Ovary (tissue), 9 donors: ENCODE measurements around the gene CLBA1. TPM values are rescaled to one million over a fixed set of nuclear protein-coding genes. Genes with fewer than 3 reads are reported as not detected.

Experiments
- DNase-seq, 5 donors: peaks; one replicate each; pipeline ENCODE4 v3.0.0-alpha.2; 2019 to 2020
- H3K27ac ChIP-seq, 2 donors: fragments of 200-600 bp; one replicate each; pipeline versions ENCODE4 v1.5.1 to v1.8.0; 2019 to 2022
- H3K27me3 ChIP-seq: fragments of 200-600 bp; one replicate; pipeline ENCODE4 v1.8.0; 2022
- H3K36me3 ChIP-seq: fragments of 200-600 bp; sonication (generic); one replicate; pipeline ENCODE4 v1.5.1; 2019
- H3K4me1 ChIP-seq: one replicate; pipeline ENCODE4 v1.8.1; 2013; ENCODE audit warnings: mild to moderate bottlenecking, moderate library complexity; ENCODE audit not compliant: insufficient read depth
- H3K4me3 ChIP-seq: fragments of 200-600 bp; sonication (generic); one replicate; pipeline ENCODE4 v1.5.1; 2017
- H3K9me3 ChIP-seq, 2 donors: fragments of 200-600 bp in 1 of 2; sonication (generic) in 1 of 2; one replicate each; pipeline versions ENCODE4 v1.5.1 to v1.8.1; 2013 to 2019; ENCODE audit warnings: mild to moderate bottlenecking in 1 of 2, moderate library complexity in 1 of 2
- EP300 ChIP-seq: sonication (generic); formaldehyde crosslinking; IDR thresholded peaks from one replicate; pipeline ENCODE4 v1.6.1; 2017; ENCODE audit warnings: antibody characterized with exemption
- POLR2A ChIP-seq: fragments of 450-650 bp; IDR thresholded peaks from one replicate; pipeline ENCODE4 v1.6.1; 2017; ENCODE audit warnings: antibody characterized with exemption, mild to moderate bottlenecking, moderate library complexity
- WGBS, 3 donors: extraction: QIAGEN DNeasy Blood & Tissue Kit in 1 of 3; methylation state at CpG; one replicate each; pipeline versions ENCODE4 v1.1.5 to v1.1.7; 2013 to 2017; 5-methylcytosine and 5-hydroxymethylcytosine counted together
- intact Hi-C, 4 donors: fragments of 100-400 bp; cut with DNase I; formaldehyde crosslinking; loops; one replicate each; pipeline versions ENCODE4 v1.11.0 to v1.15.1; 2022 to 2023
- polyA plus RNA-seq, 2 donors: library from polyadenylated mRNA; stranded (reverse); fragments of 200-250 nt in 1 of 2; fragments of 350-450 nt in 1 of 2; fragmentation: Illumina TruSeq in 1 of 2; extraction: RNeasy Lipid Tissue Mini Kit (QIAGEN cat#74804) in 1 of 2; gene quantifications; one replicate each; pipeline ENCODE4 v1.2.3, GENCODE V29; 2013 to 2014
- total RNA-seq, 7 donors: library from RNA; depleted of rRNA in 2 of 7; stranded (reverse); fragments of >200 nt in 2 of 7; fragmentation: NEBNext Ultra II Directional in 3 of 7; extraction: Animal tissue kit (Norgen Biotek cat#: 25700) in 3 of 7; gene quantifications; one replicate each; pipeline versions ENCODE4 v1.1.0 to v1.2.4, GENCODE V29; 2016 to 2023
- TF ChIP-seq, protein P1 (sequence below), 3 donors: fragments of 450-650 bp in 2 of 3; fragments of 200-600 bp in 1 of 3; IDR thresholded peaks; one replicate each; pipeline versions ENCODE4 v1.5.1 to v1.8.0; 2016 to 2022; ENCODE audit warnings: antibody characterized with exemption in 3 of 3, mild to moderate bottlenecking in 1 of 3
- donor health status: DM: no; HTN: no; CAD: no; lungs with moderate emphysema.
- donor health status: DM: no; HTN: no; CAD: no.
- donor health status: Bipolar disorder and iron deficiency.
- donor health status: DM: yes; HTN: yes; CAD: no.
- donor health status: DM: no; HTN: no; CAD: no.
- donor health status: DM: yes; HTN: yes; CAD: no.

CLBA1 gene
- total and polyA plus RNA-seq, 9 donors: 3.5 to 15.7 (median 6.7) TPM

- intact Hi-C loops: loop anchor here in 1 of 4 donors (5.0 kb wide), 1 partner anchor 34 kb away; the partner anchor contains the start of gene CLBA1
- TF ChIP-seq, protein P1, sequence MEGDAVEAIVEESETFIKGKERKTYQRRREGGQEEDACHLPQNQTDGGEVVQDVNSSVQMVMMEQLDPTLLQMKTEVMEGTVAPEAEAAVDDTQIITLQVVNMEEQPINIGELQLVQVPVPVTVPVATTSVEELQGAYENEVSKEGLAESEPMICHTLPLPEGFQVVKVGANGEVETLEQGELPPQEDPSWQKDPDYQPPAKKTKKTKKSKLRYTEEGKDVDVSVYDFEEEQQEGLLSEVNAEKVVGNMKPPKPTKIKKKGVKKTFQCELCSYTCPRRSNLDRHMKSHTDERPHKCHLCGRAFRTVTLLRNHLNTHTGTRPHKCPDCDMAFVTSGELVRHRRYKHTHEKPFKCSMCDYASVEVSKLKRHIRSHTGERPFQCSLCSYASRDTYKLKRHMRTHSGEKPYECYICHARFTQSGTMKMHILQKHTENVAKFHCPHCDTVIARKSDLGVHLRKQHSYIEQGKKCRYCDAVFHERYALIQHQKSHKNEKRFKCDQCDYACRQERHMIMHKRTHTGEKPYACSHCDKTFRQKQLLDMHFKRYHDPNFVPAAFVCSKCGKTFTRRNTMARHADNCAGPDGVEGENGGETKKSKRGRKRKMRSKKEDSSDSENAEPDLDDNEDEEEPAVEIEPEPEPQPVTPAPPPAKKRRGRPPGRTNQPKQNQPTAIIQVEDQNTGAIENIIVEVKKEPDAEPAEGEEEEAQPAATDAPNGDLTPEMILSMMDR (IDR thresholded peaks at IDR 0.05): peak in 1 of 3 donors; percentile 25
- TF ChIP-seq EP300: no peak
- TF ChIP-seq POLR2A: peak; percentile 75
These were observed 35.4 kb downstream of the CLBA1 start, which contains the start of gene CDCA4 for GRCh38 chr14:105020815-105021655. Gene CDCA4, minus strand, starts transcription at chr14:105021083. Its CDS starts 9,154 bp downstream, at chr14:105011929.

DNA sequence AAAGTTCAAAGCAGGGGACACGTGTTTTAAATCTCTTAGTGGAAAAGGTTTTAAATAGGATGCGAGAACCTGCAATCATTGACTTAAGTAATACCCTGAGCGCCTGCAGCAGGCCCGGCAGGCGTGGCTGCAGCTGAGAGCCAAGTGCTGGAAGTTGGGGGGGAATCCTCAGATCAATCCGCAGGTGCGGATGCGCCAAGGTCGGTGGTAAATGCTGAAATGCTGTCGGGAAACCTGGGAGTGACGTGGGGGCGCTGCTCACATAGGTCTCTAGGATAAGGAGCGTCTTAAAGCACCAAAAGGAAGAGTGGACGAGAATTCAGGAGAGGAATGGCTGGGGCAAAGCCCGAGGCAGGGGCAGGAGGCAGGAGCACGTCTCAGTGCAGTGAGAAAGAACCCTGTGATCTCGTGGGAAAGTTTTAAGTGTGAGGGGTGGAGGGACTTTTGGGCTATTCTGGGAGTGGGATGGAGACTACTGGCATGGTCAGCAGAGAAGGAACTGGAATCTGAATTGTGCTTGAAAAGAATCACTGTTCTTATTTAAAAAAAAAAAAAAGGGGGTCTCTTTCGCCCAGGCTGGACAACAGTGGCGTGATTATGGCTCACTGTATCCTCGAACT lies 36.2 kb downstream of the CLBA1 start:
- Histone ChIP-seq H3K4me1 (peaks cover 12% of the 10 kb centered on the region), H3K9me3 (no peaks in the 10 kb centered on the region), H3K27me3 (no peaks in the 10 kb centered on the region), H3K36me3 (no peaks in the 10 kb centered on the region), H3K4me3 (peak overlapping the region; percentile 53), H3K27ac (peak overlapping the region in 1 of 2 donors; percentile 54)
- TF ChIP-seq EP300: no peak
- TF ChIP-seq, protein P1 (IDR thresholded peaks at IDR 0.05): no peak
- no peak for TF ChIP-seq POLR2A
- peak; percentile 31 to 60 (median 56) for DNase-seq
- intact Hi-C loops: loop anchor here in 1 of 4 donors (5.0 kb wide), 1 partner anchor 34 kb away; the partner anchor contains the start of gene CLBA1
- 9 to 11% (median 10%) methylated on average over 20 of the region's 20 CpGs for WGBS, 3 donors

More at GRCh38 chr14:105020815-105021655, 35.4 kb downstream of the CLBA1 start, which contains the start of gene CDCA4:
- Histone ChIP-seq H3K27ac (peak within 1 kb of the TSS in 1 of 2 donors; percentile 67), H3K4me3 (peak within 1 kb of the TSS; percentile 54), H3K27me3 (no peaks in the 10 kb centered on the region), H3K36me3 (no peaks in the 10 kb centered on the region), H3K9me3 (no peaks in the 10 kb centered on the region), H3K4me1 (peaks cover 12% of the 10 kb centered on the region)
- peak; percentile 96 to 98 (median 97) for DNase-seq
- WGBS, 3 donors: 0 to 1% (median 1%) methylated on average over 70 to 115 of the region's 115 CpGs

DNA sequence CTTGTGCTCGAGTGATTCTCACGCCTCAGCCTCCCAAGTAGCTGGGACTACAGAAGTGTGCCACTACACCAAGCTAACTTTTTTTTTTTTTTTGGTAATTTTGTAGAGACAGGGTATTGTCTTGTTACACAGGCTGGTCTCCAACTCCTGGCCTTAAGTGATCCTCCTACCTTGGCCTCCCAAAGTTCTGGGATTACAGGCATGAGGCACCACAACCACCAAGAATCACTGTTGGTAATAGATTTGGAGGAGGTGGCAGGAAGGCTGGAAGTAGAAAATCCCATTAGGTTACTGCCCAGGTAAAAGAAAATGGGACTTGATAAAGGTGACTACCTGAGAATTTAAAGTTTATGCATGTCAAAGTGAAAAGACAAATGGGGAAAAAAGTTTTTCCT lies 36.7 kb downstream of the CLBA1 start:
- intact Hi-C loops: loop anchor here in 1 of 4 donors (5.0 kb wide), 1 partner anchor 35 kb away; the partner anchor contains the start of gene CLBA1
- DNase-seq: no peak
- WGBS, 3 donors: 71 to 85% (median 73%) methylated on average over 2 of the region's 2 CpGs
- Histone ChIP-seq H3K36me3 (no peaks in the 10 kb centered on the region), H3K27me3 (no peaks in the 10 kb centered on the region), H3K4me1 (peaks cover 12% of the 10 kb centered on the region), H3K27ac (no peak overlapping the region), H3K9me3 (no peaks in the 10 kb centered on the region), H3K4me3 (no peak overlapping the region)
- no peak for TF ChIP-seq EP300
- no peak for TF ChIP-seq POLR2A
- TF ChIP-seq, protein P1 (IDR thresholded peaks at IDR 0.05): no peak

GRCh38 chr14:105023144-105023543 lies 37.6 kb downstream of the CLBA1 start:
- TF ChIP-seq, protein P1 (IDR thresholded peaks at IDR 0.05): no peak
- TF ChIP-seq POLR2A (no peak), EP300 (no peak)
- intact Hi-C loops: loop anchor here in 1 of 4 donors (5.0 kb wide), 1 partner anchor 36 kb away; the partner anchor contains the start of gene CLBA1
- H3K4me1 ChIP-seq: peaks cover 12% of the 10 kb centered on the region
- no peaks in the 10 kb centered on the region for H3K36me3 ChIP-seq
- DNase-seq: no peak
- no peak overlapping the region for H3K27ac ChIP-seq
- H3K4me3 ChIP-seq: no peak overlapping the region
- H3K9me3 ChIP-seq: no peaks in the 10 kb centered on the region
- no peaks in the 10 kb centered on the region for H3K27me3 ChIP-seq
- WGBS, 3 donors: 78 to 80% (median 80%) methylated on average over 11 of the region's 11 CpGs
